NCI-H774 (cell line): ENCODE data around the gene KIF2C.
"Not testable (repeated sequence)": the region's sequence is repeated elsewhere in the genome, so short reads cannot be mapped to it uniquely, and the experiment has no call there.

Source experiments
- DNase-seq: peaks from one replicate; lab custom pipeline; 2025; lab: John Stamatoyannopoulos, UW

KIF2C gene

GRCh38 chr1:44798481-44799365 lies 59.1 kb downstream of the KIF2C start:
- DNase-seq = peak; percentile 58

DNA sequence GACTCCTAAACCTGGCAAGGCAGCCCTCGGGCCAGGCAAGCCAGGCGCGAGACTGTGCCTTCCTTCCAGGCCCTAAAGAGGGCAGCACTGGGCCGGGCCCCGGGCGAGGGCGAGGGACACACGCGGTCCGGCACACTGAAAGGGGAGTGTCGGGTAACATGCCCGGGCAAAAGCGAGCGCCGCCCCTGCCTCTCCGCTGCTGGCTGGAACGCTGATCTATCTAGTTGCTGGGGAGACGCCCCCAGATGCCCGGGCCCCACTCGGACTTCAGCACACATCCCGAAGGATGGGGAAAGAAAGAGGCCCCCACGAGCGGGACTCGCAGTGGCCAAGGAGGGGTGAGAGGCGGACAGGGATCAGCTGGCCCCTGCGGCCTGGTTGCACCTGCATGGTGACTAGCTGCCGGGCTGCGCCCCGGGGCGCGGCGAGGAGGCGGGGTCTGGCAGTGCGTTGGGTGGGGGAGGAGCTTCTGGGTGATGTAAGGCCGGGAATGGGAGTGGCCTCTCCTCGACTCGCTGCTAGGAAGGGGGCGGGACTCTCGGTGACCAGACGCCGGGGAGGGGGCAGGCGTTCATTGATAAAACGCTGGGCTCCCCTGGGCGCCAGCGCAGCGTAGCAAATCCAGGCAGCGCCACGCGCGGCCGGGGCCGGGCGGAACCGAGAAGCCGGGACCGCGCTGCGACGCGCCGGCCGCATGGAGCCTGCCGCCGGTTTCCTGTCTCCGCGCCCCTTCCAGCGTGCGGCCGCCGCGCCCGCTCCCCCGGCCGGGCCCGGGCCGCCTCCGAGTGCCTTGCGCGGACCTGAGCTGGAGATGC lies 60.3 kb downstream of the KIF2C start, which contains the start of gene PLK3:
TSS of gene PLK3 (plus strand) at position 608 of the 815 bp plus-strand sequence. CDS start at position 695, 87 bp downstream.
- peak; percentile 99 for DNase-seq

DNA sequence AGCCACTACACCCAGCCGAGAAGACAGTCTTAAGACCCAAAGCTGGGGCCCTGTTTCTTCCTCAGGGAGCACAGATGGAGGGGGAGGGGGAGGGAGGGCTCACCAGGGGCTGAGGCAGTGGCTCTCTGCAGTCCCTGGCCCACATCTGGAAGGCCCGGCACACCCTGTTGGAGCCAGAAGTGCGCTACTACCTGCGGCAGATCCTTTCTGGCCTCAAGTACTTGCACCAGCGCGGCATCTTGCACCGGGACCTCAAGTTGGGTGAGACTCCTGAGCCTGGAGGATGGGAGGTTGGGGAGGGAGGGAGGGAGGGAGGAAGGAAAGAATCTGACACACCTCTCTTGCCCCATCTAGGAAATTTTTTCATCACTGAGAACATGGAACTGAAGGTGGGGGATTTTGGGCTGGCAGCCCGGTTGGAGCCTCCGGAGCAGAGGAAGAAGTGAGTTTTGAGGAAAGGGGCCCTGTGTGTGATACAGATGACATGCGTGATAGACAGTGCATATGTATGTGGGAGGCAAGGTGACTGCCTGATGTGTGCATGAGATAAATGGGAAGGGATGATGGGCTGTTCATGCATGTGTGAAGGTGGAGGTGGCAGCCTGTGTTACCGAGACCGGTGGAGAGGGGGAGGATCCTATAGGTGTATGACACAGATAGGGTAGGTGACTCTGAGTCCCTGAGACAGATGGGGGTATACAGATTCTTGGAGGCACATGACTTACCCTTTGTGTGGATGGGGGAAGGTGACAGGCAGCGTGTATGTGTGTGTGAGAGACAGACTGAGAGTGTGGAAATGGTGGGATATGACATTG lies 62.1 kb downstream of the KIF2C start:
- DNase-seq = no peak

GRCh38 chr1:44802306-44803061 lies 62.8 kb downstream of the KIF2C start:
- no peak for DNase-seq

GRCh38 chr1:44803062-44803311 lies 63.4 kb downstream of the KIF2C start:
- no peak for DNase-seq

DNA sequence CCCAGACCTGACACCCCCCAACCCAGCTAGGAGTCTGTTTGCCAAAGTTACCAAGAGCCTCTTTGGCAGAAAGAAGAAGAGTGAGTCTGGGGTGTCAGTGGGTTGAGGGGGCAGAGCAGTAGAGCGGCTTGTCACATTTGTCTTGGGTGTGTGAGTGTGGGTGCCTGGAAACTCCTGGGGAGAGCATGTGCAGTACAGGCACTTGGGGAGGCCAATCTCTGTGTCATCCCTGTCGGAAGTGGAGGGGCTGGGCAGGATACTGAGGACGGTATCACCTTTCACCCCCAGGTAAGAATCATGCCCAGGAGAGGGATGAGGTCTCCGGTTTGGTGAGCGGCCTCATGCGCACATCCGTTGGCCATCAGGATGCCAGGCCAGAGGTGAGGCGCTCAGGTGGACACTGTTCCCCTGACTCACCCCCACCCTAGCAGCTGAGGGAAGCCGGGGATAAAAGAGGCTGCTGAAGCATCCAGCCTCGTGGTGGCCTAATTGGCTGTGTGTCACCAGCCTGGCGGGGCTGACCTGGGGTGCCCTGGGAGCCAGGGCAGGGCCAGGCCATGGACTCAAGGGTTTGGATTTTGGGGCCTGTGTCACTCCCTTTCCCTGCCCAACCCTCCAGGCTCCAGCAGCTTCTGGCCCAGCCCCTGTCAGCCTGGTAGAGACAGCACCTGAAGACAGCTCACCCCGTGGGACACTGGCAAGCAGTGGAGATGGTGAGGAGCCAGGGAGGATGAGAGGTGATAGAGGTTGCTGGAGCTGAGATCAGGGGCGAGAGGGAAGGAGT lies 63.9 kb downstream of the KIF2C start:
- DNase-seq = no peak

GRCh38 chr1:44805311-44806024 lies 65.8 kb downstream of the KIF2C start:
- DNase-seq = no peak

- no peak for DNase-seq
These were observed 66.5 kb downstream of the KIF2C start for GRCh38 chr1:44806025-44806703.

GRCh38 chr1:44806704-44807363 lies 67.2 kb downstream of the KIF2C start, which contains the start of gene DYNLT4:
Gene DYNLT4, minus strand, starts transcription at chr1:44807351. Its CDS starts 683 bp downstream, at chr1:44806668.
- DNase-seq = no peak

GRCh38 chr1:44807364-44808062 lies 67.9 kb downstream of the KIF2C start:
- peak; percentile 87 for DNase-seq

DNA sequence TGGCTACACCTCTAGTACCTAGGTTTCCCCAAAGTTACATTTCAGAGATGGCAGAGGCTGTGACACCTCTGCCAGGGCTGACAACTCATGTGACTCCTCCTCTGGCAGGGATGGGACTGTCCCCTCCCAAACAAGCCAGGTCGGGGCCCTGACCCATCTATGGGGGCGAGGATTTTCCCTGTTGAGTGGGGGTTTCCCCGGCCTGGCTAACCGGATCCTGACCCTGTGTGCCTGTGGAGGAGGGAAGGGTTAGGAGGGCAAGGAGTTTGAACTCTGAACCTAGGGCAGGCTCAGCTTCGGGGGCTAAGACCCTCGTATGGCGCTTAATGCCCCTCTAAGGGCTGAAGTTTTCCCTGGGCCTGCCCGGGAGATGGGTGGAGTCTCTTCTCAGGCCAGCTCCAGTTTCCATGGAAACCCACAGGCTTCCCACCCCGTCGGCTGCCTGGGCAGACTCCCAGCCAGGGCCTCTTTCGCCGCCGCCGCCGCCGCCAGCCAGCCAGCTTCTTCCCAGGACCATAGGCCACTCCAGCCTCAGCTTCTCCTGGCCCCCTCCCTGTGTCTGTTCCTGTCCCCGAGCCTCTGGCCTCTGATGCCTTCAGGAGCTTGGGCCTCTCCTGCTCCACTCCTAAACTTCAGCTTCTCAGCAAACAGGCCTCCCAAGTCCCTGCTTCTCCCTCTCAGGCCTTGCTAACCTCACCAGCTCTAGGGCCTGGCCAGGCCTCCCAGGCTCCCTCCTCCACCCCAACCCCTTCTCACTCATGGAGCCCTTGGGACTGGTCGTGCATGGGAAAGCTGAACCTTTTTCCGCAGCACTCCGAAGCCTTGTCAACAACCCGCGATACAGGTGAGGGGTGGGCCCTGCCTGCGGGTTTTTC lies 68.7 kb downstream of the KIF2C start, which contains the start of gene BTBD19:
TSS of gene BTBD19 (plus strand) at position 461 of the 875 bp plus-strand sequence. CDS start at position 759, 298 bp downstream.
- no peak for DNase-seq

DNA sequence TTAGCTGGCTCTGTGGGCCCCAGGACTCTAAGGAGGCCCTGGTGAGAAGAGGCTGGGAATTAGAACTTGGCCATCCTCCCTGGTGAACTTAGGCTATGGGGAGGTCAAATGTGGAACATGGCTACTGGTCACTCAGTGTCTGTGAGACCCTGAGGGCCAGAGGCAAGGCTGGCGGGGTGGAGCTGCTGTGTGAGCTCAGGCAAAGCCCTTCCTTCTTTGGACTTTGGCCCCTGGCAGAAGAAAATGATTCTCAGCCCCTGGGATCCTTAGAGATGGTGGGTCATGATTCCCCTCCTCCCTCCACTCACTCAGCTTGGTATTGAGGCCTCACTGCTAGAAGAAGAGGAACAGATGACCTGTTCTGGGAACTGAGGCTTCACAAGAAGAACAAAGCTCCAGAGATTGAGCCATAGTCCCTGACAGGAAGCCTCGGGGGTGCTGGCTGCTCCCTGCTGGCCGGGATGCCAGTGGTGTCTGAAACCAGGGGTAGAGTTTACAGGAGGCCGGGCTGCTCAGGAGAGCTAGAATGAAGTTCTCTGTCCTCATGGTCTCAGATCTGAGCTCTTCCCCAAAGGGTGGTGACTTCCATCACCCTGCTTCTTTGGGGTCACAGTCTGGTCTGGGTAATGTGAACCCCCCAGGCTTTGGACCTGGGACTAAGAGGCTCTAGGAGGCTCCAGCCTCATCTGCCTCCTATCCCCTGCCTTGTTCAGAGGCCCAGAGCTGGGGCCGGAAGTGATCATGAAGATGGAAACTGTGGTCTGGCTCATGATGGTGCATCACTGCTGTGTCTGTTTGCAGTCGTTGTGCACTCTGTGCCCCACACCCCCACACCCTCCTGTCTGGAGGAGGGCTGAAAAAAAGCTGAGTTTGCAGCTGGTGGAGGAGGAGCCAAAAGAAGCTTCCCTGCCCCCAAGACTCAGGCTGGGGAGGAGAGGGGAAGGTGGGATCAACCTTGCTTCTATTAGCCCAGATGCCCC lies 69.6 kb downstream of the KIF2C start:
- DNase-seq = no peak

- no peak for DNase-seq
These were observed 70.6 kb downstream of the KIF2C start for GRCh38 chr1:44810101-44810761.

GRCh38 chr1:44810762-44811105 lies 71.1 kb downstream of the KIF2C start:
- not testable (repeated sequence) for DNase-seq

DNA sequence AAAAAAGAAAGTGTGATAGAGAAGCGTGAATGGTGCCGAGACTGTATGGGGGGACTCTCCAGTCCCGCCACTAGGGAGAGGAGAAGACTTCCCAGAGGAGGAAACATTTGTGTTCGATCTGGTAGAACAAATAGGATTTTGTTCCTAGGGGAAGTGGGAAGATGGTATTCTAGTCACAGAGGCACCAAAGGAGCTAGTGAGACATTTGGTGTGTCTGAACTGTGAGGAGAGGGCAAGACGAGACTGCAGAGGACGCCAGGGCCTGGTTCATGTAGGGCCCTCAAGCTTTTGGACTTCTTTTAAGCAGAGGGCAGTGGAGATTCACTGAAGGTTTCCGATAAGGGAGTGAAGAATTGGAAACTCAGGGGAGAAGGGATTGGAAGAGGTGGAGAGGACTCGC lies 71.6 kb downstream of the KIF2C start:
- no peak for DNase-seq
